Measurements from ENCODE around the gene FFAR2. TPM values are rescaled to one million over a fixed set of nuclear protein-coding genes. Genes with fewer than 3 reads are reported as not detected.

Gene FFAR2
- total and polyA plus RNA-seq, 4 donors, result 1.2 to 113 (median 4.4) TPM

DNA sequence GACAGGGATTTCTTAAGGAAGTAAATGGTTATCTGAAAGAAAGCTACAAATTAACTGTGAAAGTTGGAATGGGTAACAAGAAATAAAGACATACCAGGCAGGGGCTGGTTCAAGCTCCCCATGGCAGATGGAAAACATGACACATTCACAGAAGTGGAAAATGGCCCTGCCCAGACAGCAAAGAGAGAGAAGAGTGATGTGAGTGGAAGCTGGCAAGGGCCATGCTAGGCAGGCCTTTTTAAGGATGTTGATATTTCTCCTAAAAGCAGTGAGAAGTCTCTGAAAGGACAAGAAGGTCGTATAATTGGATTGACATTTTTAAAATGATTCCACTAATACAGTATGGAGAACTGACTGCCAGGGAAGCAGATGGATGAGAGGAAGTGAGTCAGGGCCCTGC lies 3.3 kb upstream of the FFAR2 start:
- TF ChIP-seq, protein P1, sequence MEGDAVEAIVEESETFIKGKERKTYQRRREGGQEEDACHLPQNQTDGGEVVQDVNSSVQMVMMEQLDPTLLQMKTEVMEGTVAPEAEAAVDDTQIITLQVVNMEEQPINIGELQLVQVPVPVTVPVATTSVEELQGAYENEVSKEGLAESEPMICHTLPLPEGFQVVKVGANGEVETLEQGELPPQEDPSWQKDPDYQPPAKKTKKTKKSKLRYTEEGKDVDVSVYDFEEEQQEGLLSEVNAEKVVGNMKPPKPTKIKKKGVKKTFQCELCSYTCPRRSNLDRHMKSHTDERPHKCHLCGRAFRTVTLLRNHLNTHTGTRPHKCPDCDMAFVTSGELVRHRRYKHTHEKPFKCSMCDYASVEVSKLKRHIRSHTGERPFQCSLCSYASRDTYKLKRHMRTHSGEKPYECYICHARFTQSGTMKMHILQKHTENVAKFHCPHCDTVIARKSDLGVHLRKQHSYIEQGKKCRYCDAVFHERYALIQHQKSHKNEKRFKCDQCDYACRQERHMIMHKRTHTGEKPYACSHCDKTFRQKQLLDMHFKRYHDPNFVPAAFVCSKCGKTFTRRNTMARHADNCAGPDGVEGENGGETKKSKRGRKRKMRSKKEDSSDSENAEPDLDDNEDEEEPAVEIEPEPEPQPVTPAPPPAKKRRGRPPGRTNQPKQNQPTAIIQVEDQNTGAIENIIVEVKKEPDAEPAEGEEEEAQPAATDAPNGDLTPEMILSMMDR (IDR thresholded peaks at IDR 0.05; ENCODE audit: control extremely low read depth, extremely low read depth), result no peak

DNA sequence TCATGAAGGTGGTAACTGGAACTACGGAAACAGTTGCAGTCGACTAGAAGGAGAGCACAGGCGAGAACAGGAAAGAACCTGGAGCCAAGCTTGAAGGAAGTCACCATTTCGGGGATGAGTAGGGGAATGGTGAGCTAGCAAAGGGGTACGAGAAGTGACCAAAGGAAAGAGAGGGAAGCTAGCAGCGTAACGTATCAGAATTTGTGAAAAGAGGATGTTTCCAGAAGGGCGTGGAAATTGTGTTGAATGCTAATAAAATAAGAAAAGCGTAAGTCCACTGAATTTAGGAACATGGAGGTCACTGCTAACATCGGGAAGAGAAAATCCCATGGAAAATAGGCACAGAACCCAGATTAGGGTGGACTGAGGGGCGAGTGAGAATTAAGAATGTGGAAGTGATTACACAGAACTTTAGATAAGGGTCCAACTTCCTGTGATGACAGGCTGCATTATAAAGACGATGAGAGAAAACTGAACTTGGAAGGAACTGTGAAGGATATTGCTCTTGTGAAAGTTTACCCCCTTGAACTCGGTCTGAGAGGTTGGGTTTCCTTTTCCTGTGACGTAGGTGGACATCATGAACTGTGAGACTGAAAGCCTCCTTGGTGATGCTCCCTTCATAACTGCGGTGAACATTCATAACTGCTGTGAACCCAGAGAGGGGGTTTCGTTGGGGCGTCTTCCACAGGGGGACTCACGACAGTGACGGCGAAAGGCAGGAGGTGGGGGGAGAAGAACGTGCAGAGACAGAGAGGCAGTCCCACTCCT lies 2.0 kb upstream of the FFAR2 start:
- ATAC-seq (ENCODE audit: insufficient read depth, low FRiP score) (no peak), DNase-seq (peak in 2 of 3 donors; percentile 67 to 74)
- H3K27ac ChIP-seq (ENCODE audit: low read depth in 1 of 2, low read length in 1 of 2), result no peak overlapping the region
- no peak overlapping the region for H3K4me3 ChIP-seq
- H3K4me1 ChIP-seq (ENCODE audit: control insufficient read depth in 5 of 5, insufficient read depth in 5 of 5, low read length in 5 of 5), result peaks cover 0 to 10% (median 4%) of the 10 kb centered on the region in 5 donors
- WGBS, 2 donors, result 54 to 68% methylated on average over 21 of the region's 21 CpGs
- TF ChIP-seq, protein P1 (IDR thresholded peaks at IDR 0.05; ENCODE audit: control extremely low read depth, extremely low read depth), result no peak
- no peaks in the 10 kb centered on the region for H3K36me3 ChIP-seq (ENCODE audit: control insufficient read depth in 4 of 4, insufficient read depth in 4 of 4, low read length in 4 of 4)
- no peaks in the 10 kb centered on the region for H3K9me3 ChIP-seq (ENCODE audit: control insufficient read depth in 4 of 4, insufficient read depth in 3 of 4, low read length in 3 of 4)
- H3K9ac ChIP-seq (ENCODE audit: insufficient read depth in 1 of 2, low read length in 2 of 2), result no peak overlapping the region
- H3K27me3 ChIP-seq (ENCODE audit: control insufficient read depth in 3 of 3, insufficient read depth in 3 of 3, low read length in 2 of 3), result no peaks in the 10 kb centered on the region

More for the DNA sequence above, 3.3 kb upstream of the FFAR2 start:
- Histone ChIP-seq H3K9ac (ENCODE audit: insufficient read depth in 1 of 2, low read length in 2 of 2) (no peak overlapping the region), H3K36me3 (ENCODE audit: control insufficient read depth in 4 of 4, insufficient read depth in 4 of 4, low read length in 4 of 4) (no peaks in the 10 kb centered on the region), H3K4me1 (ENCODE audit: control insufficient read depth in 5 of 5, insufficient read depth in 5 of 5, low read length in 5 of 5) (peaks cover 0 to 10% (median 4%) of the 10 kb centered on the region in 5 donors), H3K4me3 (no peak overlapping the region), H3K27me3 (ENCODE audit: control insufficient read depth in 3 of 3, insufficient read depth in 3 of 3, low read length in 2 of 3) (no peaks in the 10 kb centered on the region), H3K27ac (ENCODE audit: low read depth in 1 of 2, low read length in 1 of 2) (no peak overlapping the region), H3K9me3 (ENCODE audit: control insufficient read depth in 4 of 4, insufficient read depth in 3 of 4, low read length in 3 of 4) (no peaks in the 10 kb centered on the region)
- DNase-seq (no peak), ATAC-seq (ENCODE audit: insufficient read depth, low FRiP score) (no peak)
- WGBS, 2 donors, result 79 to 91% methylated on average over 1 of the region's 1 CpG

DNA sequence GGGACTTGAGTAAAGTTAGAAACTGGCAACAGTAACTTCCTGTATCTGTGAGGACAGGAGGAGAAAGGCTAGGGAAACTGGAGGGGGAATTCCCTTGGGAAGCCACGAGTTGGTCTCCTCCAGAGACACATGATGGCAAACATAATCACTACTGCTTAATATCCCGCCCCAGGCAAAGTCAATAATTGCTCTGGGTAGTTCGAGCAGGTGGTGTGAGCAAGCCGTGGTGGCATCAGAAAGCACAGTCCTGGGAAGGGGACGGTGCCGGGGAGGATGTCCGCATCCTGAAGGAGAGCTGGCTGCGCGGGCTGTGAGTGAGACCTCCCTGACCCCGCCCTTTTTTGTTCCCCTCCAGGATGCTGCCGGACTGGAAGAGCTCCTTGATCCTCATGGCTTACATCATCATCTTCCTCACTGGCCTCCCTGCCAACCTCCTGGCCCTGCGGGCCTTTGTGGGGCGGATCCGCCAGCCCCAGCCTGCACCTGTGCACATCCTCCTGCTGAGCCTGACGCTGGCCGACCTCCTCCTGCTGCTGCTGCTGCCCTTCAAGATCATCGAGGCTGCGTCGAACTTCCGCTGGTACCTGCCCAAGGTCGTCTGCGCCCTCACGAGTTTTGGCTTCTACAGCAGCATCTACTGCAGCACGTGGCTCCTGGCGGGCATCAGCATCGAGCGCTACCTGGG lies 1.4 kb downstream of the FFAR2 start:
- ATAC-seq (ENCODE audit: insufficient read depth, low FRiP score) (peak; percentile 25), DNase-seq (no peak)
- 65 to 78% methylated on average over 27 of the region's 27 CpGs for WGBS, 2 donors
- no peak overlapping the region for H3K9ac ChIP-seq (ENCODE audit: insufficient read depth in 1 of 2, low read length in 2 of 2)
- no peak overlapping the region for H3K4me3 ChIP-seq
- peak overlapping the region in 1 of 2 donors; percentile 20 for H3K27ac ChIP-seq (ENCODE audit: low read depth in 1 of 2, low read length in 1 of 2)
- no peaks in the 10 kb centered on the region for H3K36me3 ChIP-seq (ENCODE audit: control insufficient read depth in 4 of 4, insufficient read depth in 4 of 4, low read length in 4 of 4)
- H3K9me3 ChIP-seq (ENCODE audit: control insufficient read depth in 4 of 4, insufficient read depth in 3 of 4, low read length in 3 of 4), result no peaks in the 10 kb centered on the region
- TF ChIP-seq, protein P1 (IDR thresholded peaks at IDR 0.05; ENCODE audit: control extremely low read depth, extremely low read depth), result no peak
- H3K27me3 ChIP-seq (ENCODE audit: control insufficient read depth in 3 of 3, insufficient read depth in 3 of 3, low read length in 2 of 3), result no peaks in the 10 kb centered on the region
- peaks cover 0 to 10% (median 3%) of the 10 kb centered on the region in 5 donors for H3K4me1 ChIP-seq (ENCODE audit: control insufficient read depth in 5 of 5, insufficient read depth in 5 of 5, low read length in 5 of 5)
